Body of pancreas (tissue), 4 donors: ENCODE measurements around the gene CAPZB. TPM values are rescaled to one million over a fixed set of nuclear protein-coding genes. Genes with fewer than 3 reads are reported as not detected.
A peak's percentile ranks its signal among the peaks of the same experiment; 100 is the strongest.

ENCODE experiments used
- ATAC-seq: fragments of 150-250 bp; one replicate; pipeline ENCODE4 v1.9.1; 2016
- DNase-seq, 4 donors: peaks; one replicate each; pipeline ENCODE4 v3.0.0-alpha.2; 2019
- H3K27ac ChIP-seq, 4 donors: fragments of 200-600 bp; sonication (generic); 1 replicate in 3 of 4; 2 replicates in 1 of 4; pipeline versions ENCODE4 v1.5.1 to v1.6.1; 2016 to 2019; ENCODE audit warnings: mild to moderate bottlenecking in 1 of 4, mixed read lengths in 1 of 4, moderate library complexity in 1 of 4
- H3K27me3 ChIP-seq, 2 donors: fragments of 200-600 bp; sonication (generic); one replicate each; pipeline ENCODE4 v1.6.0; 2016; ENCODE audit warnings: mild to moderate bottlenecking in 1 of 2
- H3K36me3 ChIP-seq, 2 donors: fragments of 200-600 bp; sonication (generic); replicated peaks in 1 of 2; 2 replicates each; pipeline ENCODE4 v1.5.1; 2016; ENCODE audit warnings: low read depth in 2 of 2; ENCODE audit not compliant: insufficient read depth in 1 of 2
- H3K4me1 ChIP-seq: fragments of 200-600 bp; sonication (generic); one replicate; pipeline ENCODE4 v1.6.0; 2016
- H3K4me3 ChIP-seq, 2 donors: fragments of 200-600 bp; sonication (generic); 1 replicate in 1 of 2; 2 replicates in 1 of 2; pipeline ENCODE4 v1.5.1; 2016 to 2019
- H3K9me3 ChIP-seq, 3 donors: fragments of 200-600 bp; sonication (generic); 1 replicate in 2 of 3; 2 replicates in 1 of 3; pipeline ENCODE4 v1.5.1; 2016
- POLR2A ChIP-seq, 3 donors: fragments of 450-650 bp; IDR thresholded peaks; one replicate each; pipeline ENCODE4 v1.6.1; 2016; ENCODE audit warnings: antibody characterized with exemption in 3 of 3, mild to moderate bottlenecking in 2 of 3
- WGBS, 2 donors: methylation state at CpG; one replicate each; pipeline ENCODE4 v1.1.5; 2017; 5-methylcytosine and 5-hydroxymethylcytosine counted together
- intact Hi-C: fragments of 100-400 bp; cut with DNase I; formaldehyde crosslinking; loops from one replicate; pipeline ENCODE4 v1.15.1; 2023
- total RNA-seq, 2 donors: library from RNA; depleted of rRNA; stranded (reverse); fragments of >200 nt; gene quantifications; one replicate each; pipeline ENCODE4 v1.1.0, GENCODE V29; 2016
- TF ChIP-seq, protein P1 (sequence below), 7 experiments: fragments of 450-650 bp in 4 of 7; fragments of 200-600 bp in 3 of 7; sonication (generic) in 3 of 7; IDR thresholded peaks; one replicate each; pipeline ENCODE4 v1.5.1; 2016 to 2019; ENCODE audit warnings: antibody characterized with exemption in 7 of 7

CAPZB gene
- total RNA-seq, 2 donors from 2014 or later, result 35.5 to 54.1 TPM

DNA sequence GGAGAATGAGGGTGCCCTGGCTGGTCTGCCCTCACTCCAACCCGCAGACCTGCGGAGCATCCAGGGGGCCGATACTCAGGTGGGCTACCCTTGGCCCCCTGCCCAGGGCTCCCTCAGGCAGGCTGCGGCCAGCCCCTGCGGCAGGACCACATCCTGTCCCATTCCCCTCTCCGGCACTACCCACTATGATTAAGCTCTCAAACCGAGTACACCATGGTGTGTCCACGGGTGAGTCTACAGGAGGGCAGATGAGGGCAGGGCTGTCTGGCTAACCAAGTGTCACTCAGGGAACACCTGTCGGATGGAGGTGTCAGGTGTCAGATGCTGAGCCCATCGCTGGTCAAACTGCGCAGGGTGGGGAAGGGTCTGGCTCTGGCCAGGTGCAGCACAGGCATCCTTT, 126.0 kb downstream of the CAPZB start:
- no peaks in the 10 kb centered on the region for H3K9me3 ChIP-seq
- peaks cover 0 to 13% of the 10 kb centered on the region in 2 donors for H3K36me3 ChIP-seq
- no peak overlapping the region for H3K4me3 ChIP-seq
- no peak overlapping the region for H3K27ac ChIP-seq
- DNase-seq, result no peak
- no peak for ATAC-seq
- 78 to 87% methylated on average over 11 of the region's 11 CpGs for WGBS, 2 donors
- H3K4me1 ChIP-seq, result no peaks in the 10 kb centered on the region
- TF ChIP-seq, protein P1, sequence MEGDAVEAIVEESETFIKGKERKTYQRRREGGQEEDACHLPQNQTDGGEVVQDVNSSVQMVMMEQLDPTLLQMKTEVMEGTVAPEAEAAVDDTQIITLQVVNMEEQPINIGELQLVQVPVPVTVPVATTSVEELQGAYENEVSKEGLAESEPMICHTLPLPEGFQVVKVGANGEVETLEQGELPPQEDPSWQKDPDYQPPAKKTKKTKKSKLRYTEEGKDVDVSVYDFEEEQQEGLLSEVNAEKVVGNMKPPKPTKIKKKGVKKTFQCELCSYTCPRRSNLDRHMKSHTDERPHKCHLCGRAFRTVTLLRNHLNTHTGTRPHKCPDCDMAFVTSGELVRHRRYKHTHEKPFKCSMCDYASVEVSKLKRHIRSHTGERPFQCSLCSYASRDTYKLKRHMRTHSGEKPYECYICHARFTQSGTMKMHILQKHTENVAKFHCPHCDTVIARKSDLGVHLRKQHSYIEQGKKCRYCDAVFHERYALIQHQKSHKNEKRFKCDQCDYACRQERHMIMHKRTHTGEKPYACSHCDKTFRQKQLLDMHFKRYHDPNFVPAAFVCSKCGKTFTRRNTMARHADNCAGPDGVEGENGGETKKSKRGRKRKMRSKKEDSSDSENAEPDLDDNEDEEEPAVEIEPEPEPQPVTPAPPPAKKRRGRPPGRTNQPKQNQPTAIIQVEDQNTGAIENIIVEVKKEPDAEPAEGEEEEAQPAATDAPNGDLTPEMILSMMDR (IDR thresholded peaks at IDR 0.05), result no peak
- TF ChIP-seq POLR2A (IDR thresholded peaks at IDR 0.05), result no peak
- H3K27me3 ChIP-seq, result no peaks in the 10 kb centered on the region
- intact Hi-C loops, result no loop called here

DNA sequence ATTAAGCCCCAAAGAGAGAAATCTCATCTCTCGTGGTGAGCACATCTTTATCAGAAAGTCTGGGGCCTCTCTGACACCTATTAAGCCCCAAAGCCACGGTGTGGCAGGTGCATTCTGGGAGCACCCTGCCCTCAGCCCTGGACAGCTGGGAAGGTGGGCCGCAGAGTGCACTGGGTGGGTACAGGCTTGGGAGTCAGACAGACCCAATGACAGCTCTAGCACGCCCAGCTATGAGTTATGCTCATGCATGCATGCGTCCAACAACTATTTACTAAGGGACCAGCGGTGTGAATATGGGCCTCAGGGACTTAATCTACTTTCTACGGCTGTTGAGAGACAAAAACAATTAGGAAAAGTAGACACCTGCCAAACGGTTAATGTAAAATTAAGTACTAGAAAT, 126.6 kb downstream of the CAPZB start:
- WGBS, 2 donors, result 83 to 86% methylated on average over 5 to 8 of the region's 8 CpGs
- Histone ChIP-seq H3K4me3 (no peak overlapping the region), H3K27me3 (no peaks in the 10 kb centered on the region), H3K27ac (no peak overlapping the region), H3K9me3 (no peaks in the 10 kb centered on the region), H3K4me1 (no peaks in the 10 kb centered on the region), H3K36me3 (peaks cover 0 to 18% of the 10 kb centered on the region in 2 donors)
- no peak for DNase-seq
- intact Hi-C loops, result no loop called here
- TF ChIP-seq, protein P1 (IDR thresholded peaks at IDR 0.05), result no peak
- TF ChIP-seq POLR2A (IDR thresholded peaks at IDR 0.05), result no peak
- no peak for ATAC-seq

DNA sequence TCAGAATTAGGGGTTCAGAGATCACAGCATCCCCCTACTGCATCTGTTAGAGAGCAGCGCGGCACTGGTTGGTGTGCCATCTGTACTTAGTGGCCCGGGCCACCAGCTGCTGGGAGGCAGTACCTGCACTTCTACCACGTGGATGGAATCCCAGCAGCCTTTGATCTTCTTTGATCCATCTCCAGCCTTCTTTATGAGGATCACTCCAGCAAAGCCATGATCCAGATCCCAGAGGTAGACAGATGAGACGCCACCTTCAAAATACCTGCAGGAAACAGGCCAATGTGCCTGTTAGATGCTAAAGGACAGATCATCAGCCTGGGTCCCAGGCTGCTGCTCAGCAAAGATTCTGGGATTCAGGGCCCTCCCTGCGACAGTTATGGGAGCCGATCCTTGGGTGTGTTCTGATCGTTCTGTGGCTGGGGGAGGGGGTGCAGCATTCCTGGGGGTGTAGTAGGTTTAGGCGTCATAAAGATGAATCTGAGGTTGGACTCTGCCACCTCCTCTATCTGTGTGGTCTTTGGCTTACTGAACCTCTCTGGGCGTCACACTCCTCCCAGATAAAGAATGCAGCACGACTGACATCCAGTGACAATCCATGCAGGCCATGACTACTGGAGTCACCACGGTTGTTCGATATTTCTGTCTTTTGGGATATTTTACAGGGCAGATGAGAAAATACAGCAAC, 127.9 kb downstream of the CAPZB start:
- intact Hi-C loops, result no loop called here
- no peaks in the 10 kb centered on the region for H3K4me1 ChIP-seq
- ATAC-seq (no peak), DNase-seq (no peak)
- WGBS, 2 donors, result 87 to 91% methylated on average over 13 of the region's 13 CpGs
- H3K27me3 ChIP-seq, result no peaks in the 10 kb centered on the region
- H3K36me3 ChIP-seq, result peaks cover 0 to 24% of the 10 kb centered on the region in 2 donors
- no peak overlapping the region for H3K27ac ChIP-seq
- H3K9me3 ChIP-seq, result no peaks in the 10 kb centered on the region
- TF ChIP-seq POLR2A (IDR thresholded peaks at IDR 0.05), result no peak
- TF ChIP-seq, protein P1 (IDR thresholded peaks at IDR 0.05), result no peak
- H3K4me3 ChIP-seq, result no peak overlapping the region

DNA sequence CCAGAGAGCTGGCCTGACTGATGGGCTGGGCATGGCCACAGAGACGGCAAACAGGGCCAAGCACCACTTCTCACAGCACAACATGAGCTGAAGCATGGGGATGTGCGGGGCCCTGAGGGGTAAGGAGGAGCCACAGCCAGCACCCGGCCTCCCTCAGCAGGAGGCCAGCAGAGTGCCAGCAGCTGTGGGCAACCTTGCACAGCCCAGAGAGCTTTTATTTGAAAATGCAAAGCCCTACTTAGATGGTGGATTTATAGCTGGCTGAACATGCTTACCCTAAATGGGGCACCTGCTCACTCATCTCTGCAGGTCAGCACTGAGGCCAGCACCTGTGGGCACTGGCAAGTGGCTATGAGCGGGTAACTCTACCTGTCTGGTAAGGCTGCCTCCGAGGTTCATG, 129.1 kb downstream of the CAPZB start:
- WGBS, 2 donors, result 95 to 96% methylated on average over 4 to 5 of the region's 5 CpGs
- intact Hi-C loops, result no loop called here
- Histone ChIP-seq H3K36me3 (peaks cover 0 to 26% of the 10 kb centered on the region in 2 donors), H3K4me1 (no peaks in the 10 kb centered on the region), H3K27ac (no peak overlapping the region), H3K27me3 (no peaks in the 10 kb centered on the region), H3K9me3 (no peaks in the 10 kb centered on the region), H3K4me3 (no peak overlapping the region)
- no peak for TF ChIP-seq POLR2A (IDR thresholded peaks at IDR 0.05)
- TF ChIP-seq, protein P1 (IDR thresholded peaks at IDR 0.05), result no peak
- no peak for DNase-seq
- ATAC-seq, result no peak

DNA sequence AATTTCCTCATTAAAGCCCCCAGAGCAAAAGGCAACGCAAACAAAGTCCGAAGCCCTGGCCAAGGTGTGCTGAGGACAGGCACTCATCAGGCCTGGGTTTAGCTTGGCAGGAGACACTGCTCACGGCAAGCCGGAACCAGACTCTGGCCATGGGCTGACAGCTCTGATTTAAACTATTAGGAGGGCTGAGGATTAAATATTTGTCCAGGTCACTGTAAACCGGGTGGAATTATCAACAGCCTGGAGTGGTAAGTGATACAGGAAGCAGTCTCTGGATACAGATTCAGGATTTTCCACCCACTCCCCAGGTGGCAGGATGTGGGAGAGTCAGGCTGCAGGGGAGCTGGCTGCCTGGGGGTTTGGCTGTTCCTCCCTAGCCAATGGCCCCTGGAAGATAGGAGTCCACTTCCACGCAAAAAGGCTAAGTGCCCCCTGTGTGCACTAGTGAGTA, 130.8 kb downstream of the CAPZB start:
- no peaks in the 10 kb centered on the region for H3K4me1 ChIP-seq
- no peaks in the 10 kb centered on the region for H3K27me3 ChIP-seq
- ATAC-seq (peak; percentile 19), DNase-seq (no peak)
- H3K27ac ChIP-seq, result no peak overlapping the region
- H3K36me3 ChIP-seq, result peaks cover 0 to 27% of the 10 kb centered on the region in 2 donors
- no peak overlapping the region for H3K4me3 ChIP-seq
- intact Hi-C loops, result no loop called here
- TF ChIP-seq POLR2A (IDR thresholded peaks at IDR 0.05), result no peak
- TF ChIP-seq, protein P1 (IDR thresholded peaks at IDR 0.05), result no peak
- no peaks in the 10 kb centered on the region for H3K9me3 ChIP-seq
- 76 to 90% methylated on average over 5 to 6 of the region's 6 CpGs for WGBS, 2 donors
